NCI-H82 (cell line): ENCODE results near the gene DNAJC18.
"Not testable (repeated sequence)": the region's sequence is repeated elsewhere in the genome, so short reads cannot be mapped to it uniquely, and the experiment has no call there.

Experiments
- DNase-seq: peaks from one replicate; lab custom pipeline; 2025; lab: John Stamatoyannopoulos, UW

The DNAJC18 gene

DNA sequence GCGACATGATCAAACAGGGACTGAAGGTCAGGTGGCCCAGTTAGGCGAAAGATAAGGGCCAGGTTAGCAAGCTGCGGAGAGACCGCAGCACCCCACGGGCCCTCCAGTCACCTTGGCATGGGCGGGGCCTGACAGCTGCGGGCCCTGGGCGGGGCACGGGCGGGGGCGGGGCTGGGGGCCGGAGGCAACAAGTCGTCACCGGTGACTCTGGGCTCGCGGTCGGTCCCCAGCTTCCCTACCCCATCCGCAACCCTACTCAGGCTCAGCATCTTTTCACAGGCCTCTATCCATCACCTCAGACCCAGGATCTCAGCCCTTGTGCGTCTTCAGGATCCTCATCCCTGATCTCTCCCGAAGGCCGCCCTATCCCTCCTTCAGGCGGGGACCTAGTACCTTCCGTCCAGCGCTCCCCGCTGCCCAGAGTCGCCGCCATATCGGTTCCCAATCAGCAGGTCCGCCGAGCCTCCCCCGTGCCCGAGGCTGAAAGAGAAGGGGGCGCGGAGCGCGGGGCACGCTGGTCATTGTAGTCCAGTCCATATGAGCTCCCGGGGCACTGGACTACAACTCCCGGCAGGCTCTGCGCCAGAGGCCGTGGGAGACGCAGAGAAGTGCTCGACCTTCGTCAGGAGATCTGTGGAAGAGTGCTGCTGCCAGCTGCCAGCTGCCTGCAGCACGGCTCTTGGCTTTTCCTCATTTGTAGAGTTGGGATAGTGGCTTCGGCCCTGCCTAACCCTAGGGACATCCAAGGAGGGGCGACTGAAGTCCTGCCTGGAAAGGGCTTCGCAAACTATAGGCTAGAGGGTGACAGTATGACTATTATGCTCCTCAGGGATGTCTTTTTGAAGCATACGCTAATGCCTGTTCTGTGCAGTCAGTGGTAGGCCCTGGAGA, at the start of gene DNAJC18:
Gene DNAJC18, minus strand, starts transcription at position 513 of the 891 bp plus-strand sequence. Its CDS starts 80 bp downstream, at position 433.
- DNase-seq, result peak; percentile 97

DNA sequence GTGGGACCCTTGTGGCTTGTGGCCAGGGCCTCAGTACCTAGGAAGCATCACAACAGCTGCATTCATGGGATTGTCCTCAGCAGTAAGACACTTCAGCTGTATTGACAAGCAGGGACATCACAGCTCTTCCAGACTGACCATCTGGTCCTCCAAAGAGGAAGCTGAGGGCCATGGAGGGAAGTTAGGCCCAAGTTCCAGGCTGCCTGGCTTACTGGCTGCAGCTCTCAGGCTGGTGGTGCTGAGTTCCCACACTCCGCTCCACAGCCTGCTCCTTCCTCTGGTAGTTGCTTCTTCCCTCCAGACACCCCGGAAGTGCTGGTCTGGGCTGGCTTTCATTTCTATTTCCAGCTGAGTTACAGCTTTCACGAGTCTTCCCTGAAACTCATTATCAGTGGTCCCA, 48.9 kb upstream of the DNAJC18 start:
- peak; percentile 25 for DNase-seq

DNA sequence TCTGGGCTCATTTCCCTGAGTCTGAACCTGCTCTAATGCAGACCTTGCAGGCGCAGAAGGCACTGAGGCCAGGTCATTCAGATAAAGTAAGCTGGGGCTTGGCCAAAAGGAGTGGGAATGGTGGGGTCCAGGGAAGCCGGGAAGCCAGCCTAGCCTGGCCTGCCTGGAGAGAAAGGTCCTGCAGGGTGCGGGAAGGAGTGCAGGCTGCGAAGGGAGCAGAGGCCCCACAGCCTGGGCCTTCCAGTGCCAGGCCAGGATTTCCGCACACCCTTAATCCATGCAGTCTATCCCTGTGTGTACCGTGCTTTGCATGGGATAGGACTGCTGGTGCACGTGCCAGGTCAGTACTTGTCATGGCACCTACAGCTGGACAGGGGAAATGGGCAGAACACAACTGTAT, 46.9 kb upstream of the DNAJC18 start:
- DNase-seq, result peak; percentile 24

DNA sequence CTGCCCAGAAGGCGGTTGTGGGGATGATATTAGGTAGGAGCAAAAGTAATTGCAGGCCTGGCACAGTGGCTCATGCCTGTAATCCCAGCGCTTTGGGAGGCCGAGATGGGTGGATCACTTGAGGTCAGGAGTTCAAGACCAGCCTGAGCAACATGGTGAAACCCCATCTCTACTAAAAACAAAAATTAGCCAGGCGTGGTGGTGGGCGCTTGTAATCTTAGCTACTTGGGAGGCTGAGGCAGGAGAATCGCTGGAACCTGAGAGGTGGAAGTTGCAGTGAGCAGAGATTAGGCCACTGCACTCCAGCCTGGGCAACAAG, 43.5 kb upstream of the DNAJC18 start:
- not testable (repeated sequence) for DNase-seq

DNA sequence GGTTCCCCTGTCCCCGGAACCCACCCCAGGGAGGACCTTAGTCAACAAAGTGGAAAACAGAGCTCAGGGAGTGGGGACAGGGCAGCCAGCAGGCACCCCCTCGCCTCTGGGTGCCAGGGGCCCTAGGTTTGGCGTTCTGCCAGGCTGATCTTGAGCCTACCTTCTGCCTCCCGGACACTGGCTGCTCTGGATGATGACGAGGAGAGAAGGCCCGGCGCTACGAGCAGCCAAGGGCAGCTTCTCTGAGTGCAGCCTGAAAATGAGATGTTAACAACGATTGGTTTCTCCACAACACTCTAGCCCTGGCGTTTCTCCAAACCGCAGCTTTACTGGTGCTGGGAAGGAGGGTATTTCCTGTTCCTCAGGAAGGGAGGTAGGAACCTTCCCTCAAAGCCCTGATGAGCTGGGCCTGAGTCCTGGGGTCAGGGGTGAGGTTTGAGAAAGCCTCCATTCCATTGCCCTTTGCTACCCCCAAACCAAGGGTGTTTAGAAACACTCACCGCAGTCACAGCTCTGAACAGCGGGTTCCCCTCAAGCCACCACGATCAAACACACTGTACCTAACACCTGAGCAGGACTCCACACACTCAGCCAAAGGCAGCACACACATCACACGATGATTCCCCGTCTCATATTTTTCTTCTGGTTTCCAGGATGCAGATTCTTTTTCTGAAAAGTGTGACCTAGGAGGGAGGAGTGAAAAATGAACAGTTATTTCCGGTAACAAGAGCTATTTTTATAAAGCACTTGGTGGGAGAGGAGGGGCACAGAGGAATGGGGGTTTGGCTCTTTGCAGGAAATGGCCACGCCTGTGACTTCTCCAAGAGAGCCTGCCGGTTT, 42.9 kb upstream of the DNAJC18 start, which contains the start of gene STING1:
Gene STING1, minus strand, starts transcription at position 709 of the 840 bp plus-strand sequence. CDS start 1,054 bp downstream, outside the sequence.
- peak; percentile 54 for DNase-seq

DNA sequence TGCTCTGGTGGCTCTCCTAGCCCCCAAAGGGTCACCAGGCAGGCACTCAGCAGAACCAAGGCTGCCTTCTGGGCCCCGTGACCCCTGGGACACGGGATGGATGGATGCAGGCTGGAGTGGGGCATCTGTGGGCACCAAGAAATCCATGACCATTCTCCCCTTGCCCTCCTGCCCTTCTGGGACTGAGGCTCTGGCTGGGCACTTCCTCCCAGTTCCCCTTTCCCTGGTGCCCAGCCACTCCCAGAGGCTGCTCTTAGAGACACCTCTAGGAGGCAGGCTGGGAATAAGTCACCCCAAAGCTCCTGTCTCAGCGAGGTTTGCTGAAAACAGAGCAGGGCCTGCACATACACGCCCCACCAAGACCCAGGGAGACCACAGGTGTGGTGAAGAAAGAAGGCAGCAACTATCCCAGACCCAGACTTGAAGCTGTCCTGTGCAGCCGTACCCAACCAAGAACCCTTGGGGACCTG, 42.3 kb upstream of the DNAJC18 start:
- no peak for DNase-seq

DNA sequence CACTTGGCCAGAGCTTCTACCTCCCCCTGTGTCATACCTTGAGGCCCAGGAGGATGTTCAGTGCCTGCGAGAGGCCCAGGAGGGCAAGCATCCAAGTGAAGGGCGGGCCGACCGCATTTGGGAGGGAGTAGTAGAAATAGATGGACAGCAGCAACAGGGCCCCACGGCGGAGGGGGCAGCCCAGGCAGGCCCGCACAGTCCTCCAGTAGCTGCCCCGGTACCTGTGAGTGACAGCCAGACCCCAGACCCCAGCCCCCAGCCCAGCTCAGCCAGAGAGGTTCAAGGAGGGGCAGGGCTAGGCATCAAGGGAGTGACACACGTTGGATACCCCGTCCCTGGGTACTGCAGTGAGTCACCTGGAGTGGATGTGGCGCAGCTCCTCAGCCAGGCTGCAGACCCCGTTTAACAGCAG, 41.8 kb upstream of the DNAJC18 start:
- no peak for DNase-seq

DNA sequence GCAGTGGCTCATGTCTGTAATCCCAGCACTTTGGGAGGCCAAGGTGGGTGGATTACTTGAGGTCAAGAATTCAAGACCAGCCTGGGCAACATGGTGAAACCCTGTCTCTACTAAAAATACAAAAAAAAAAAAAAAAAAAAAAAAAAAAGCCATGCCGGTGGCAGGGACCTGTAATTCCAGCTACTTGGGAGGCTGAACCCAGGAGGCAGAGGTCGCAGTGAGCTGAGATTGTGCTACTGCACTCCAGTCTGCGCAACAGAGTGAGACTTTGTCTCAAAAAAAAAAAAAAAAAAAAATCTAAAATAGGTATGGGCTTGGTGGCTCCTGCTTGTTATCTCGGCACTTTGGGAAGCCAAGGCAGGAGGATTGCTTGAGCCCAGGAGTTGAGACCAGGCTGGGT, 40.4 kb upstream of the DNAJC18 start:
- not testable (repeated sequence) for DNase-seq

DNA sequence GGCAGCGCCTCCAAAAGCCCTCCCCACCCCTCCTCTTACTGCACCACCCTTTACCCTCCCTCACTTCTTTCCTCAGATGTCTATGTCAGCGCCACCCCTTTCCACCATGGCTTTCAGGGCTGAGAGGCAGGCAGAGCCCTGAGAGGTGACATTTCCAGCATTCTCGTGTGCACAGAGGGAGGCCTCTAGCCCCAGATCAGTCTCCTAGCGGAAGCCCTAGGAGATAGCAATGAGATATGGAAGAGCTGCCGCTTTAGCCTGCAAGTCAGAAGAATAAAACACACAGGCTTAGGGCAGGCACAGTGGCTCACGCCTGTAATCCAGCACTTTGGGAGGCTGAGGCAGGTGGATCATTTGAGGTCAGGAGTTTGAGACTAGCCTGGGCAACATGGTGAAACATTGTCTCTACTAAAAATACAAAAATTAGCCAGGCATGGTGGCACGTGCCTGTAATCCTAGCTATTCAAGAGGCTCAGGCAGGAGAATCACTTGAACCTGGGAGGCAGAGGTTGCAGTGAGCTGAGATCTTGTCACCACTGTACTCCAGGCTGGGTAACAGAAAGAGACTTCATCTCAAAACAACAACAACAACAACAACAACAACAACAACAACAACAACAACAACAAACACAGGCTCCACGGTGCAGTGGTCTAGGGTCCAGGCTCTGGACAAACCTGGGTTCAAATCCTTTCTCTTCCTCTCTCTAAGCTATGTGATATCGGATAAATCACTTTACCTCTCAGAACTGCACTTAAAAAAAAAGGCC, 39.5 kb upstream of the DNAJC18 start:
- peak; percentile 11 for DNase-seq

DNA sequence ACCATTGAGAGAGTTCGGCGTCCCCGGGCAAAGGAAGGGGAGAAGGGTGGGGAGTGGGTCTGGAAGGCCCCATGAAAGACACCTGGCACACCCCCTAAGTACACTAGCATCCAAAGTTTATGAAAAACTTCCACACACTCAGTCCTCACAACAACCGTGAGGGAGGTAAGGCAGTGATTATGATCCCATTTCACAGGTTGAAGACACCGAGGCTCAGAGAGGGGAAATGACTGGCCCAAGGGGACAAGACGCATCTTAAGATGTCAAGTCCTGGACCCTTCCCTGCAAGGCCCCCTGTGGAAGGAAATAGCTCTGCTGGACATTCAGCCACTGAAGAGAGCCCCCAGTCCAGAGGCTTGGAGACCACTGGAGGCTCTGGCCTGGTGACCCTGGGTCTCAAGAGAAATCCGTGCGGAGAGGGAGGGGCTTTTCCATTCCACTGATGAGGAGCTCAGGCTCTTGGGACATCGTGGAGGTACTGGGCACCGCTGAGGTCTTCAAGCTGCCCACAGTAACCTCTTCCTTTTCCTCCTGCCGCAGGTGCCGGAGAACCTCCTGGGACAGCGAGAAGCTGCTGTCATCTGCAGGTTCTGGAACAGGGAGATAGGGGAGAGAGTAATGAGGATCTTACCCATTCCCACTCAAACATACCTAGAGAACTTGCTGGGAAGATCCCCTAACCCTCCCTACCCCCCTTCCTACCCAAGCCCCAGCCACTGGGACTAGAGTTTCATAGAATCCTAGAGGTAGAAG, 36.7 kb upstream of the DNAJC18 start:
- DNase-seq, result no peak

DNA sequence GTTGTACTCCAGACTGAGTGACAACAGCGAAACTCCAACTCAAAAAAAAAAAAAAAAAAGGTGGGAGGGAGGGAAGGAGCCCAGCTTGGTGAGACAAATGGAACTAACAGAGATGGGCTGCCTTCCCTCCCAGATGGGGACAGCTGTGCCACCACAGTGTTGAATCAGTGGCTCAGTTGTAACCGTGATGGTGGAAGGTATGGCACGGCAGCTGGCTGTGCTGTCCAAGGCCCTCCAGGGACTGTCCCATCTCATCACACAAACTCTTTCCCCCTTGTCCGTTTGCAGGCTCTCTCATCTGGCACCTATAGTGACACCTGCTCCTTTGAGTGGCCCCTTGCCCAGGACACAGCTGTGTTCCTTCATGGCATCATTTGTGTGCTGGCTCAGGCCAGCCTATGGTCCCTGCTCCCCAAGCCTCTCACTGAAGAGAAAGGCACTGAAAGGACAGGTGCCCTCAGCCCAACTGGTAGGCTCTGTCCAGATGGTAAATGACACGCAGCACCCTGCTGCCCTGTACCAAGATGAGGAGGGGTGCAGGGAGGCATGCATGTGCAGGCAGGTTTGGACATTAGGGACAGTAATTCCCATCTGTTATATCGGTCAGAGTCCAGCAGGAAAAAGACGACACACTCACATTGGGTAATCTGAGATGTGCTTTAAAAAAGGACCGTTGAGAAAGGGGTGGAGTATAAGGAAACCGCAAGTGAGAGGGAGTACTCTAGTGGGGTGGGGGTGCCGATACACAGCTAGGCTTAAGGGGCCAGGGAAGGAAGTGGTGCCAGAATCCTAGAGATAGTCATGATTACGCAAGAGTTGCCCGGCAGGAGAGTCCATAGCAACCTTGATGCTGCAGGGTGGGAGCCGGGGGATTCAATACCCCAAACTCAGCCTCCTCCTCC, 35.8 kb upstream of the DNAJC18 start:
- DNase-seq, result no peak

DNA sequence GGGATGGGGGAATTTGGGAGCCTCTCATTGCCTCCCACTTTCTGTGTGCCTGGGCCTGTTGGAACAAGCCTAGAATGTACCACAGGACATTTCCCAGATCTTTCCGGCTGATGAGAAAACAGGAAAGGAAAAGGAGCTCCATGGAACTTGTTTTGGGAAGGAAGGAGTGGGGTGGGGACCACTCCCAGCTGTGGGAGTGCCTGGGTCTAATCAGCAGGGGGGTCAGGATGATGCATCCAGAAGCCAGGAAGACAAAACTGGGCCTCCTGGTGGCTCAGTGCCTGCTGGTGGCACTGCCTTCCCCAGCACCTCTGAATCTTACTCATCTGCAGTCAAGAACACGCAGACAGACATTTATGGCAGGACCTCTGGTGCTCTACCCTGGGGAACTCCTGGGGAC, 34.2 kb upstream of the DNAJC18 start:
- DNase-seq, result no peak

DNA sequence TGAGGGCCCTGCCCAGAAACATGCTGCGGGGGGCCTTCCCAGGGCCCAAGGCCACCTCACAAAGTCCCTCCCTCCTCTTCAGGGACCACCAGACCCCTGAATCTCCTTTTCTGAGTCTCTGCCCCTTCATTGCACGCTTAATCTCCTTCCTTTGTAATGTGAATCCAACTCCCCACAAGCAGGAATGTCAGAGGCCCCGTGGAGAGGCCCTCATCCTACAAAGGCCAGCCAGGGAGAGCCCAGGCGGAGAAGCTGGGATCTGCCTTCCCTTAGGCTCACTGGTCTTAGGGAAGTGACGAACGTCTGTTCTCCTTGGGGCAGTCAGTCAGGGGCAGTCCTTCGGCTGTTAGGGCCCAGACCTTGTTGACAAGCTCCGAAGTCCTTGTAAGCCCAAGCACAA, 33.8 kb upstream of the DNAJC18 start:
- no peak for DNase-seq

DNA sequence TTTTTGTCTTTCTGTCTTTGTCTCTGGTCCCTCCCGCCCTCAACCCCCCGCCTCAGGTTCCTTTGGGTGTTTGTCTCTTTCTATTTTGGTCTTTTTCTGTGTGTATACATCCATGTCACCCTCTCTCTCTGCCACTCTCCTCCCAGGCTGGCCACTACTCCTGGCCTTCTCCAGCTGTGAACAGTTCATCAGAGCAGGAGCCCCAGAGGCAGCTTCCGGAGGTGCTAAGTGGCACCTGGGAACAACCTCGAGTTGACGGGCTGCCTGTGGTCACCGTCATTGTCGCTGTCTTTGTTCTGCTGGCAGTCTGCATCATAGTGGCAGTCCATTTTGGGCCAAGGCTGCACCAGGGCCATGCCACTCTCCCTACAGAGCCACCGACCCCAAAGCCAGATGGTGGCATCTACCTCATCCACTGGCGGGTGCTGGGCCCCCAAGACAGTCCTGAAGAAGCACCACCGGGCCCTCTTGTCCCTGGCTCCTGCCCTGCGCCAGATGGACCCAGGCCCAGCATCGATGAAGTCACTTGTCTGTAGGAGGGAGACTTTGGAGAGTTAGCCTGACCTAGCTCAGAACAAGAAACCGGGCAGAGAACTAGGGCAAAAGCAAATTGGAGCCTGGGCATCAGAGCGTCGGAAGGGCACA, 33.2 kb upstream of the DNAJC18 start:
- DNase-seq, result no peak

DNA sequence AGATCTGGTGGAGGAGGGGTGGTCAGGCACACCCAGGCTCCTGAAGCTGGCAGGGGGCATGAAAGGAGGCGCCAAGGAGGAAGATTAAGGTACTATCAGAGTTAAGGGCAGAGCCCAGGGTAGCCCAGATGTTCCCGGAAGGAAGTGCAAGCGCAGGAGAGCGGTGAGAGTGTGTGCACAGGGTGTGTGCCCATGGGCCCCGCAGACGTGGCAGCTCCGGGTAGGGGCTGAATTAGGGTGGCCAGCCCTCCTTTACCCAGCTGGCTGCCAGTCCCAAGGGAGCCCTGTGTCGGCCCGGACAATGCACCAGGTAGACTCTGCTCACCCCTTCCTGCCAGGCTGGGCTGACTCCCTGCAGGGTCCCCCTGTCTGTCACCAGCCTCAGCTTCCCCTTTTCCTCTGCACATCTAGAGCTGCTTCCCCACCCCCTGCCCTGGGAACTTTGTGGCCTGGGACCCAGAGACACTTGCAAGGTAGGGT, 31.5 kb upstream of the DNAJC18 start, which contains the start of gene SMIM33:
Gene SMIM33, plus strand, starts transcription at position 184 of the 480 bp plus-strand sequence. Its CDS starts 118 bp downstream, at position 302.
- no peak for DNase-seq

DNA sequence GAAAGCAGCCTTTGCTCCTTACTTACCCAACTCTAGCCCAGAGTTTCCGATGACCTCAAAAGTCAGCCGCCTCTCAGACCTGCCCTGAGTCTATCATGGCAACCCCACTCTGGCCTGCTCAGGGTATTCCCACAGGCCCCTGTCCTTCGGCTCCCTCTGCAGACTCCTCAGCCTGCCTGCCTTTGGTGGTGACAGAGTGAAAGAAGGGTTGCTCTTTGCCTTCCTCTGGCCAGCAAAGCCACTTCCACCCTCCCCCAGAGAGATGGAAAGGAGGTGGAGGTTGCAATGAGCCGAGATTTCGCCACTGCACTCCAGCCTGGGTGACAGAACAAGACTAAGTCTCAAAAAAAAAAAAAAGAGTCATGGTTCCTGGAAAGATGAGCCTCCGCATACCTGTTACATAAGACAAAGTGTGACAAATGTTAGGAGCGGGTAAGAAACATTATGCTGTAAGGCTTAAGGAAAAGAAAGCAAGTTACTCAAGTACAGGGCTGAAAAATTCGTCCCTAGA, 29.2 kb upstream of the DNAJC18 start:
- DNase-seq, result no peak

DNA sequence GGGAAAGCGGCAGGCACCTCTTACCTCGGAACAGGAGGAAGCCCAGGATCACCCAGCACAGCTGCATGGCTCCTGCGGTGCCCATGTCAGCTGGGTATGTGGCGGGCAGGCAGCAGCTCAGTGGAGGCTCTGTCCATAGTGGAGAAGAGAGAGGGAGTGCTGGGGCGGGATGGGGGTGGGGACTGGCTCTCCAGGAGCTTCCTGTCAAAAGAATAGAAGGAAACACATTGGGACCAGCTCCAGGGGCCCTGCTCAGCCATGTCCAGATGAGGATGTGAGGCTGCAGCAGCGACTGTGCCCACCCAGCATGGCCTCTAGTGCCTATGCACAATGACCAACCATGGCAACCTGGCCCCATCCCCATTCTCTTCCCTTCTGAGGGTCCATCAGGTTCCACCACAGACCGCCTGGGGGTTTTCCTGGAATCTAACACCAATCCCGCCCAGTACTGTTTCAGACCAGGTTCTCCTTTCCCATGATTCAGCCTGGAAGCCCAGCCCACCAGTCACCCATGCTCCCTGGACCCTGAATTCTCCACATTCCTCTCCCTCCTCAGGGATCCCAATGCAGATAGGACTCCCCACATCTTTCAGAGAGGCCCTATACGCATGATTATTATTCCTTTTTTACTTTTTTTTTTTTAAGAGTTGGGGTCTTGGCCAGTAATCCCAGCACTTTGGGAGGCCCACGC, 23.4 kb upstream of the DNAJC18 start, which contains the start of gene ECSCR:
Gene ECSCR, minus strand, starts transcription at position 158 of the 691 bp plus-strand sequence. Its CDS starts 73 bp downstream, at position 85.
- DNase-seq, result no peak

DNA sequence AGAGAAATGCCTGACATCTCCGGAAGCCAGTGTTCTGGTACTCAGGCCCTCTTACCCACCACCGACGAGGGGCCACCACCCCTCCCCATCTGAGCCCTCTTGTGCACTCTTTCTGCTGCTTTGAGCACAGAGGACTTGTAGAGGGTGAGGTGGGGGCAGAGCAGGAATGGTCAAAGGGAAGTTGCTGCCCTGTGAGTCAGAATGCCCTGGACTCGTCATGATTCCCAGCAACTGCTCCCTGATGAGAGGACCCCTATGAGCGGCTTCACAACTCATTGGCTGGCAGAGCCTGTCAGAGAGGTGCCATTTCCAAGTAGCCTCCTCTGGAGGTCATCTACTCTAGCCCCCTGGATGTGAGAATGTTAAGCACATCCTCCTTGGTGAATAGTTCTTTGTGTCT, 22.4 kb upstream of the DNAJC18 start:
- DNase-seq, result no peak
